BE2C (cell line): ENCODE results near the gene CRYGN.

Experiments
- DNase-seq: peaks from one replicate; pipeline ENCODE4 v3.0.0-alpha.2; 2020
- H3K27me3 ChIP-seq: fragments of 250-450 bp; sonication (Bioruptor Pico); 2 replicates; pipeline ENCODE4 v1.5.1; 2020; ENCODE audit warnings: mild to moderate bottlenecking
- H3K36me3 ChIP-seq: fragments of 250-450 bp; sonication (Bioruptor Pico); 2 replicates; pipeline ENCODE4 v1.5.1; 2020; ENCODE audit warnings: mild to moderate bottlenecking
- H3K4me1 ChIP-seq: fragments of 250-450 bp; sonication (Bioruptor Pico); 2 replicates; pipeline ENCODE4 v1.5.1; 2020
- H3K4me3 ChIP-seq: 2 replicates; pipeline ENCODE4 v1.5.1; 2011; ENCODE audit warnings: low read depth, low read length
- H3K9me3 ChIP-seq: fragments of 250-450 bp; sonication (Bioruptor Pico); 2 replicates; pipeline ENCODE4 v1.5.1; 2020
- CTCF ChIP-seq: IDR thresholded peaks from 2 replicates; pipeline ENCODE4 v1.5.1; 2012; ENCODE audit warnings: mild to moderate bottlenecking, low read depth, low read length

The CRYGN gene

GRCh38 chr7:151456782-151457181, 16.8 kb upstream of the CRYGN start:
- TF ChIP-seq CTCF, result no peak
- H3K4me3 ChIP-seq, result no peak overlapping the region
- no peaks in the 10 kb centered on the region for H3K36me3 ChIP-seq
- H3K4me1 ChIP-seq, result peaks cover 5% of the 10 kb centered on the region; the same call in 1 of the 2 replicates
- no peak for DNase-seq
- no peaks in the 10 kb centered on the region for H3K27me3 ChIP-seq
- no peaks in the 10 kb centered on the region for H3K9me3 ChIP-seq

- Histone ChIP-seq H3K4me3 (no peak overlapping the region), H3K27me3 (no peaks in the 10 kb centered on the region), H3K9me3 (no peaks in the 10 kb centered on the region), H3K36me3 (no peaks in the 10 kb centered on the region), H3K4me1 (peaks cover 5% of the 10 kb centered on the region; the same call in 1 of the 2 replicates)
- no peak for TF ChIP-seq CTCF
- no peak for DNase-seq
Measured at GRCh38 chr7:151456276-151456675, 16.3 kb upstream of the CRYGN start.

- no peak for DNase-seq
- H3K4me1 ChIP-seq, result peaks cover 5% of the 10 kb centered on the region; the same call in 1 of the 2 replicates
- no peak overlapping the region for H3K4me3 ChIP-seq
- H3K27me3 ChIP-seq, result no peaks in the 10 kb centered on the region
- no peaks in the 10 kb centered on the region for H3K36me3 ChIP-seq
- H3K9me3 ChIP-seq, result no peaks in the 10 kb centered on the region
- TF ChIP-seq CTCF, result no peak
Measured at GRCh38 chr7:151455690-151456089, 15.7 kb upstream of the CRYGN start.

- Histone ChIP-seq H3K9me3 (no peaks in the 10 kb centered on the region), H3K4me3 (no peak overlapping the region), H3K36me3 (no peaks in the 10 kb centered on the region), H3K4me1 (peaks cover under 1% of the 10 kb centered on the region; the same call in 1 of the 2 replicates), H3K27me3 (no peaks in the 10 kb centered on the region)
- no peak for TF ChIP-seq CTCF
- no peak for DNase-seq
Measured at GRCh38 chr7:151454932-151455530, 15.1 kb upstream of the CRYGN start.

- no peak for DNase-seq
- TF ChIP-seq CTCF, result no peak
- no peaks in the 10 kb centered on the region for H3K27me3 ChIP-seq
Measured at GRCh38 chr7:151454305-151454704, 14.4 kb upstream of the CRYGN start.

GRCh38 chr7:151453326-151453791, 13.4 kb upstream of the CRYGN start:
- Histone ChIP-seq H3K36me3 (no peaks in the 10 kb centered on the region), H3K4me1 (no peaks in the 10 kb centered on the region), H3K27me3 (no peaks in the 10 kb centered on the region), H3K4me3 (no peak overlapping the region), H3K9me3 (no peaks in the 10 kb centered on the region)
- DNase-seq, result no peak
- TF ChIP-seq CTCF, result no peak

More at GRCh38 chr7:151454305-151454704, 14.4 kb upstream of the CRYGN start:
- no peak overlapping the region for H3K4me3 ChIP-seq
- no peaks in the 10 kb centered on the region for H3K9me3 ChIP-seq
- no peaks in the 10 kb centered on the region for H3K4me1 ChIP-seq
- no peaks in the 10 kb centered on the region for H3K36me3 ChIP-seq
